ENCODE measurements around the gene FAM174C. TPM values are rescaled to one million over a fixed set of nuclear protein-coding genes. Genes with fewer than 3 reads are reported as not detected.

FAM174C gene
- total and polyA plus RNA-seq, 2 of the 8 experiments (the other 6 are each of a cell fraction or from before 2014, with no cell fraction given): 44.5 to 125 TPM

GRCh38 chr19:1275976-1276627 is 772 bp downstream of the FAM174C start (continued):
- TF ChIP-seq CTCF (IDR thresholded peaks at IDR 0.05; ENCODE audit: control extremely low read depth in 1 of 3, insufficient read depth in 1 of 3, low read depth in 1 of 3, low read length in 3 of 3) (no peak), CEBPB (IDR thresholded peaks at IDR 0.05; ENCODE audit: low read depth, low read length) (no peak), KDM1A (IDR thresholded peaks at IDR 0.05; ENCODE audit: borderline replicate concordance, low read length) (no peak), POLR2A (IDR thresholded peaks at IDR 0.05; ENCODE audit: control extremely low read depth in 1 of 2, low read depth in 2 of 2, low read length in 2 of 2) (peak in 1 of 2 experiments; percentile 16; a peak in 1 of 3 replicates), CHD2 (IDR thresholded peaks at IDR 0.05; ENCODE audit: low read length) (no peak), ASH2L (IDR thresholded peaks at IDR 0.05; ENCODE audit: low read length) (no peak), SUZ12 (IDR thresholded peaks at IDR 0.05; ENCODE audit: low read length) (no peak), GABPA (IDR thresholded peaks at IDR 0.05; ENCODE audit: borderline replicate concordance, insufficient read depth, low read length) (no peak), RFX5 (IDR thresholded peaks at IDR 0.05; ENCODE audit: borderline replicate concordance, low read depth, low read length) (no peak), SP2 (IDR thresholded peaks at IDR 0.05; ENCODE audit: low read length) (no peak), PHF8 (conservative IDR thresholded peaks at IDR 0.05; ENCODE audit: low read depth, low read length) (no peak; the same call in 1 of the 2 replicates), BRCA1 (IDR thresholded peaks at IDR 0.05; ENCODE audit: low read depth, low read length) (no peak), SRF (IDR thresholded peaks at IDR 0.05; ENCODE audit: low read depth, low read length) (0 out of 2 replicates have a peak, but pooled peaks have one; percentile 0), SP1 (IDR thresholded peaks at IDR 0.05; ENCODE audit: low read depth, low read length) (no peak), BACH1 (IDR thresholded peaks at IDR 0.05; ENCODE audit: low read length) (peak; percentile 60; the same call in 1 of the 2 replicates), JUN (IDR thresholded peaks at IDR 0.05; ENCODE audit: low read depth, low read length) (no peak), RAD21 (IDR thresholded peaks at IDR 0.05 in 1 of 2, conservative IDR thresholded peaks at IDR 0.05 in 1 of 2; ENCODE audit: low read depth in 2 of 2, low read length in 2 of 2) (no peak), JUND (IDR thresholded peaks at IDR 0.05; ENCODE audit: low read length) (no peak), TCF12 (IDR thresholded peaks at IDR 0.05; ENCODE audit: low read depth, low read length) (no peak), YY1 (IDR thresholded peaks at IDR 0.05; ENCODE audit: low read depth, low read length) (no peak), EZH2 (IDR thresholded peaks at IDR 0.05; ENCODE audit: low read depth, low read length, severe bottlenecking) (no peak), ZNF274 (IDR thresholded peaks at IDR 0.05; ENCODE audit: borderline replicate concordance, extremely low read depth, low read length) (no peak), MAX (IDR thresholded peaks at IDR 0.05) (peak; percentile 36; the same call in 1 of the 2 replicates)

Data from H1 (cell line).